Heart left ventricle (tissue), 13 donors: ENCODE data around the gene RACK1.

ENCODE experiments used
- POLR2A ChIP-seq, 2 donors: fragments of 450-650 bp; IDR thresholded peaks; one replicate each; pipeline ENCODE4 v1.6.1; 2017; ENCODE audit warnings: antibody characterized with exemption in 2 of 2, mild to moderate bottlenecking in 2 of 2, moderate library complexity in 2 of 2
- TF ChIP-seq, protein P1 (sequence below), 12 donors: fragments of 200-600 bp; sonication (generic) in 4 of 12; IDR thresholded peaks; one replicate each; pipeline versions ENCODE4 v1.5.0 to v1.8.0; 2018 to 2022; ENCODE audit warnings: antibody characterized with exemption in 12 of 12, mild to moderate bottlenecking in 5 of 12
- donor health status: ischemic (EF 13 %, LVEDD 7.1; RV severe dilation, severe dysfunction).
- donor health status: DM: no; HTN: yes; CAD: no.
- donor health status: DM: no; HTN: no; CAD: no.
- donor health status: ischemic (EF 25% LVEDD 6.9; RV normal size, moderate dysfunction).
- donor health status: ischemic (EF 25% LVEDD 5.7; RV mildly dilated, moderate dysfunction).
- donor health status: ischemic (EF 35%, LVEDD 5.7; RV mildly dilated, moderate dysfunction).
- donor health status: nonischemic (EF 11% LVEDD 7.7; RV severe dilation, severe dysfunction).
- donor health status: DM: yes; HTN: yes; CAD: no.
- donor health status: PGD.
- donor health status: ischemic (EF 29% LVEDD 5.4; RV normal size, mild dysfunction).
- donor health status: nonischemic (EF 23%, LVEDD 6.1; RV moderate dilation, normal function).

DNA sequence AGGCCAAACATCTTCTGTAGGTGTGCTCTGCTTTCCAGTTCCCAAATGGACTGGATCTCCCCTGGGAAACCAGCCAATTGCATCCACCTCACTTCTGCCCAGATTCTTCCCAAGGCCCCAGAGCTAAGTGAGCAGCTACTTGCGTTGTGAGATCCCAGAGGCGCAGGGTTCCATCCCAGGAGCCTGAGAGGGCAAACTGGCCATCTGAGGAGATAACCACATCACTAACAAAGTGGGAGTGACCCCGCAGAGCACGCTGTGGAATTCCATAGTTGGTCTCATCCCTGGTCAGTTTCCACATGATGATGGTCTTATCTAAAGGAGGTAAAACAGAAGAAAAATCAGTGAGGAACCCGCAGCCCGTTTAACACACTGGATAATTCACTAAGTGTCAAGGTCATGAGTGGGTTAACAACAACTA, 1.7 kb downstream of the RACK1 start:
- no peak for TF ChIP-seq POLR2A (IDR thresholded peaks at IDR 0.05)
- TF ChIP-seq, protein P1, sequence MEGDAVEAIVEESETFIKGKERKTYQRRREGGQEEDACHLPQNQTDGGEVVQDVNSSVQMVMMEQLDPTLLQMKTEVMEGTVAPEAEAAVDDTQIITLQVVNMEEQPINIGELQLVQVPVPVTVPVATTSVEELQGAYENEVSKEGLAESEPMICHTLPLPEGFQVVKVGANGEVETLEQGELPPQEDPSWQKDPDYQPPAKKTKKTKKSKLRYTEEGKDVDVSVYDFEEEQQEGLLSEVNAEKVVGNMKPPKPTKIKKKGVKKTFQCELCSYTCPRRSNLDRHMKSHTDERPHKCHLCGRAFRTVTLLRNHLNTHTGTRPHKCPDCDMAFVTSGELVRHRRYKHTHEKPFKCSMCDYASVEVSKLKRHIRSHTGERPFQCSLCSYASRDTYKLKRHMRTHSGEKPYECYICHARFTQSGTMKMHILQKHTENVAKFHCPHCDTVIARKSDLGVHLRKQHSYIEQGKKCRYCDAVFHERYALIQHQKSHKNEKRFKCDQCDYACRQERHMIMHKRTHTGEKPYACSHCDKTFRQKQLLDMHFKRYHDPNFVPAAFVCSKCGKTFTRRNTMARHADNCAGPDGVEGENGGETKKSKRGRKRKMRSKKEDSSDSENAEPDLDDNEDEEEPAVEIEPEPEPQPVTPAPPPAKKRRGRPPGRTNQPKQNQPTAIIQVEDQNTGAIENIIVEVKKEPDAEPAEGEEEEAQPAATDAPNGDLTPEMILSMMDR (IDR thresholded peaks at IDR 0.05): no peak
